NOMO-1 (cell line): ENCODE data around the gene UFL1.

Experiments used
- DNase-seq, 2 experiments: peaks; one replicate each; lab custom pipeline; 2025; ENCODE audit not compliant: unreplicated experiment in 2 of 2; lab: John Stamatoyannopoulos, UW

The UFL1 gene

GRCh38 chr6:96570053-96570452, 48.4 kb downstream of the UFL1 start:
- DNase-seq = no peak

- no peak for DNase-seq
Observed at GRCh38 chr6:96571551-96571950, 49.9 kb downstream of the UFL1 start.

- DNase-seq = no peak
Observed at GRCh38 chr6:96575359-96575758, 53.8 kb downstream of the UFL1 start.

GRCh38 chr6:96576221-96576620, 54.6 kb downstream of the UFL1 start:
- DNase-seq = no peak

GRCh38 chr6:96582021-96582420, 60.4 kb downstream of the UFL1 start:
- no peak for DNase-seq

- DNase-seq = no peak
Observed at GRCh38 chr6:96582436-96582835, 60.8 kb downstream of the UFL1 start.

DNA sequence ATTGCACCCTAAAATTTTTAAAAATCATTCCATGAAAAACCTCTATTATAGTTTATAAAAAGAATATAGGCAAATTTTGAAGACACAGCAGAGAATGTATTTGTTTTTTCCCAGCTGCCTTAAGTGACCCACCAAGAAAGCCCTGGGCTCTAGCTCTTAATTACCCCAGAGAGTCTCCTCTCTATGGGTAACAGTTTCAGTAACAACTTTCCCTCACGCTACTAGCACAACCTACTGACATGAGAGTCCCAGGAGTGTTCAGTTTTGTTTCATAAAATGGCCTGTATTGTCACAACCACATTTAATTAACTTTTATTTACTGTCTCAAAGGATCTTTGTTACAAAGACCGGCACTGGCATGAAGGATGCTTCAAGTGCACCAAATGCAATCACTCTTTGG, 82.8 kb downstream of the UFL1 start:
- DNase-seq = no peak
